Panc1 (cell line): ENCODE data around the gene CACNA2D3. TPM values are rescaled to one million over a fixed set of nuclear protein-coding genes. Genes with fewer than 3 reads are reported as not detected.

Experiments
- ATAC-seq: fragments of 200-7000 bp; cut with Tn5 transposase; 2 replicates; pipeline ENCODE4 v1.9.1; 2020; ENCODE audit warnings: mild to moderate bottlenecking, moderate library complexity
- BruUV-seq: library from RNA; stranded (reverse); fragments of 400-500 nt; replicated peaks from 2 replicates; lab custom pipeline; 2021; lab: Mats Ljungman, UMichigan
- CTCF ChIA-PET: fragments of 300-600 bp; sonication (Branson Sonifier 250); formaldehyde crosslinking; loops from one replicate; lab custom pipeline; 2022; ENCODE audit warnings: antibody characterized with exemption; lab: Charles Lee
- POLR2A ChIA-PET: fragments of 300-600 bp; sonication (Branson Sonifier 250); formaldehyde crosslinking; loops from one replicate; lab custom pipeline; 2022; ENCODE audit warnings: antibody characterized with exemption; lab: Charles Lee
- DNase-seq: peaks from one replicate; pipeline ENCODE4 v3.0.0-alpha.2; 2010; ENCODE audit warnings: low read depth, low spot score
- H3K27ac ChIP-seq: 2 replicates; pipeline ENCODE4 v1.5.1; 2011; ENCODE audit warnings: mild to moderate bottlenecking, low read length, inconsistent platforms
- H3K27me3 ChIP-seq: fragments of 200-500 bp; sonication (Bioruptor generic); 2 replicates; pipeline ENCODE4 v1.6.0; 2014; ENCODE audit warnings: low read length, inconsistent platforms; ENCODE audit not compliant: control insufficient read depth, insufficient read depth
- H3K36me3 ChIP-seq: fragments of 200-500 bp; sonication (Bioruptor generic); 2 replicates; pipeline ENCODE4 v1.5.1; 2014; ENCODE audit warnings: inconsistent platforms, mild to moderate bottlenecking, low read length, moderate library complexity; ENCODE audit not compliant: control insufficient read depth, insufficient read depth
- H3K4me1 ChIP-seq: 2 replicates; pipeline ENCODE4 v1.5.1; 2011; ENCODE audit warnings: inconsistent platforms, mild to moderate bottlenecking, low read length, moderate library complexity; ENCODE audit not compliant: control insufficient read depth, insufficient read depth
- H3K4me3 ChIP-seq, 2 experiments: 2 replicates each; pipeline ENCODE4 v1.5.1; 2011 to 2012; ENCODE audit warnings: low read depth in 2 of 2, low read length in 2 of 2, mild to moderate bottlenecking in 2 of 2, inconsistent platforms in 1 of 2, moderate library complexity in 1 of 2
- H3K9me3 ChIP-seq: fragments of 200-500 bp; sonication (Bioruptor generic); 2 replicates; pipeline ENCODE4 v1.5.1; 2014; ENCODE audit warnings: low read depth, mild to moderate bottlenecking, inconsistent platforms, low read length, moderate library complexity; ENCODE audit not compliant: control insufficient read depth, insufficient read depth
- POLR2AphosphoS5 ChIP-seq: IDR thresholded peaks from 2 replicates; pipeline ENCODE4 v1.6.1; 2012; ENCODE audit warnings: mild to moderate bottlenecking, low read depth, low read length, moderate library complexity
- SIN3A ChIP-seq: IDR thresholded peaks from 2 replicates; pipeline ENCODE4 v1.6.1; 2012; ENCODE audit warnings: low read depth, mild to moderate bottlenecking, low read length, moderate library complexity, borderline replicate concordance; ENCODE audit not compliant: insufficient read depth
- TCF7L2 ChIP-seq: IDR thresholded peaks from 2 replicates; pipeline ENCODE4 v1.6.1; 2011; ENCODE audit warnings: mild to moderate bottlenecking, low read depth, low read length, inconsistent platforms
- in situ Hi-C: cut with HindIII; loops from 2 replicates; pipeline ENCODE4 v1.10.0; 2016; ENCODE audit warnings: low sequenced_read_pairs, low pct_unique_long_range_greater_than_20kb
- intact Hi-C: fragments of 100-400 bp; cut with micrococcal nuclease; formaldehyde crosslinking; loops from one replicate; pipeline ENCODE4 v1.10.0; 2022; ENCODE audit not compliant: unreplicated experiment
- total RNA-seq: library from RNA; stranded (reverse); gene quantifications from one replicate; pipeline ENCODE4 v1.2.1, GENCODE V29; 2021; ENCODE audit not compliant: unreplicated experiment
- TF ChIP-seq, protein P1 (sequence below): fragments of 450-650 bp; IDR thresholded peaks from 2 replicates; pipeline ENCODE4 v1.5.1; 2017; ENCODE audit warnings: mild to moderate bottlenecking
- TF ChIP-seq, protein P2 (sequence below), 2 experiments: IDR thresholded peaks; 2 replicates each; pipeline ENCODE4 v1.6.1; 2011 to 2012; ENCODE audit warnings: low read depth in 2 of 2, control low read depth in 1 of 2, low read length in 1 of 2, mild to moderate bottlenecking in 1 of 2, moderate library complexity in 1 of 2; ENCODE audit not compliant: insufficient read depth in 1 of 2

The CACNA2D3 gene
- total RNA-seq, 1 experiment from 2014 or later, result 0.41 TPM

DNA sequence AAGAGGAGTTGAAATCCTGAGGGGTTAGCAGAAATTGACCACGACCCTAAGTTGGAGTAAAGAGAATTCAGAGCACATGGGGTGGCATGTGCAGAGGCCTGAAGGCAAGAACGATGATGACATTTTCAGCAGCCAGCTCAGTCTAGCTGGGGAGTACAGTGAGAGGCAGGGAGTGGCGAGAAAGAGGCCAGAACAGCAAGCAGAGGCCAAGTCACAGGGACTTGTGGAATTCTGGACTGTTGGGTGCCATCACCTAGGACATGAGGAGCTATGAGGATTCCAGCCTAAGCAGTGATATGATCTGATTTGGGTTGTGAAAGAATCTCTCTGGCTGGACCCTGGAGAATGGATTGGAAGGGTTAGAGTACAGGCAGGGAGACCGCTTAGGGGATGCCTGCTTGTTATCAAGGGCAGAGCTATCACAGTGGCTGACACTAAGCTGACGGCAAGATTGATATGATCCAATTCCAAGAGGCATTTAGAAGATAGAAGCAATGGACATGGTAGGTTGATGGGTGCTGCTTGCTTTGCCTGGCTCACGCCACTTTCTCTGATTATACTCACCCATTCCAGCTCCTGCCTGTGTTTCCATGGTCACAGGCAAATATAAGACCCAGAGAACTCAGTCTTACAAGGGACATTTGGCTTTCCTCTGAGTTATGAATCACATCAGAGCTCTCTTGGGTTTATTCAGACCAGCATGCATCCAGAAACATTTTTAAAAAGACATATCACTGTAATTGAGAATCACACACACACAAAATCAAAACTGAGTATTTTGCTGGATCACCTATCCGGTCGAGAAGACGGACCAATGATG, 739.1 kb downstream of the CACNA2D3 start:
- ATAC-seq (no peak), DNase-seq (no peak)
- no peaks in the 10 kb centered on the region for H3K36me3 ChIP-seq
- in situ Hi-C loops, result no loop called here
- BruUV-seq, result no TSS peak
- ChIA-PET POLR2A (no interaction called here), CTCF (no interaction called here)
- H3K4me1 ChIP-seq, result no peaks in the 10 kb centered on the region
- H3K9me3 ChIP-seq, result no peaks in the 10 kb centered on the region
- H3K4me3 ChIP-seq, result no peak overlapping the region
- TF ChIP-seq TCF7L2, result no peak
- TF ChIP-seq, protein P1, sequence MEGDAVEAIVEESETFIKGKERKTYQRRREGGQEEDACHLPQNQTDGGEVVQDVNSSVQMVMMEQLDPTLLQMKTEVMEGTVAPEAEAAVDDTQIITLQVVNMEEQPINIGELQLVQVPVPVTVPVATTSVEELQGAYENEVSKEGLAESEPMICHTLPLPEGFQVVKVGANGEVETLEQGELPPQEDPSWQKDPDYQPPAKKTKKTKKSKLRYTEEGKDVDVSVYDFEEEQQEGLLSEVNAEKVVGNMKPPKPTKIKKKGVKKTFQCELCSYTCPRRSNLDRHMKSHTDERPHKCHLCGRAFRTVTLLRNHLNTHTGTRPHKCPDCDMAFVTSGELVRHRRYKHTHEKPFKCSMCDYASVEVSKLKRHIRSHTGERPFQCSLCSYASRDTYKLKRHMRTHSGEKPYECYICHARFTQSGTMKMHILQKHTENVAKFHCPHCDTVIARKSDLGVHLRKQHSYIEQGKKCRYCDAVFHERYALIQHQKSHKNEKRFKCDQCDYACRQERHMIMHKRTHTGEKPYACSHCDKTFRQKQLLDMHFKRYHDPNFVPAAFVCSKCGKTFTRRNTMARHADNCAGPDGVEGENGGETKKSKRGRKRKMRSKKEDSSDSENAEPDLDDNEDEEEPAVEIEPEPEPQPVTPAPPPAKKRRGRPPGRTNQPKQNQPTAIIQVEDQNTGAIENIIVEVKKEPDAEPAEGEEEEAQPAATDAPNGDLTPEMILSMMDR, result no peak
- TF ChIP-seq, protein P2, sequence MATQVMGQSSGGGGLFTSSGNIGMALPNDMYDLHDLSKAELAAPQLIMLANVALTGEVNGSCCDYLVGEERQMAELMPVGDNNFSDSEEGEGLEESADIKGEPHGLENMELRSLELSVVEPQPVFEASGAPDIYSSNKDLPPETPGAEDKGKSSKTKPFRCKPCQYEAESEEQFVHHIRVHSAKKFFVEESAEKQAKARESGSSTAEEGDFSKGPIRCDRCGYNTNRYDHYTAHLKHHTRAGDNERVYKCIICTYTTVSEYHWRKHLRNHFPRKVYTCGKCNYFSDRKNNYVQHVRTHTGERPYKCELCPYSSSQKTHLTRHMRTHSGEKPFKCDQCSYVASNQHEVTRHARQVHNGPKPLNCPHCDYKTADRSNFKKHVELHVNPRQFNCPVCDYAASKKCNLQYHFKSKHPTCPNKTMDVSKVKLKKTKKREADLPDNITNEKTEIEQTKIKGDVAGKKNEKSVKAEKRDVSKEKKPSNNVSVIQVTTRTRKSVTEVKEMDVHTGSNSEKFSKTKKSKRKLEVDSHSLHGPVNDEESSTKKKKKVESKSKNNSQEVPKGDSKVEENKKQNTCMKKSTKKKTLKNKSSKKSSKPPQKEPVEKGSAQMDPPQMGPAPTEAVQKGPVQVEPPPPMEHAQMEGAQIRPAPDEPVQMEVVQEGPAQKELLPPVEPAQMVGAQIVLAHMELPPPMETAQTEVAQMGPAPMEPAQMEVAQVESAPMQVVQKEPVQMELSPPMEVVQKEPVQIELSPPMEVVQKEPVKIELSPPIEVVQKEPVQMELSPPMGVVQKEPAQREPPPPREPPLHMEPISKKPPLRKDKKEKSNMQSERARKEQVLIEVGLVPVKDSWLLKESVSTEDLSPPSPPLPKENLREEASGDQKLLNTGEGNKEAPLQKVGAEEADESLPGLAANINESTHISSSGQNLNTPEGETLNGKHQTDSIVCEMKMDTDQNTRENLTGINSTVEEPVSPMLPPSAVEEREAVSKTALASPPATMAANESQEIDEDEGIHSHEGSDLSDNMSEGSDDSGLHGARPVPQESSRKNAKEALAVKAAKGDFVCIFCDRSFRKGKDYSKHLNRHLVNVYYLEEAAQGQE (IDR thresholded peaks at IDR 0.05; ENCODE audit: insufficient read depth in 1 of 2, low read depth in 2 of 2, low read length in 1 of 2), result no peak
- no peak for TF ChIP-seq POLR2AphosphoS5
- no peak for TF ChIP-seq SIN3A
- H3K27me3 ChIP-seq, result no peaks in the 10 kb centered on the region
- intact Hi-C loops, result loop anchor here (10.0 kb wide), 1 partner anchor 623 kb away; the partner anchor contains the start of gene WNT5A
- H3K27ac ChIP-seq, result no peak overlapping the region

DNA sequence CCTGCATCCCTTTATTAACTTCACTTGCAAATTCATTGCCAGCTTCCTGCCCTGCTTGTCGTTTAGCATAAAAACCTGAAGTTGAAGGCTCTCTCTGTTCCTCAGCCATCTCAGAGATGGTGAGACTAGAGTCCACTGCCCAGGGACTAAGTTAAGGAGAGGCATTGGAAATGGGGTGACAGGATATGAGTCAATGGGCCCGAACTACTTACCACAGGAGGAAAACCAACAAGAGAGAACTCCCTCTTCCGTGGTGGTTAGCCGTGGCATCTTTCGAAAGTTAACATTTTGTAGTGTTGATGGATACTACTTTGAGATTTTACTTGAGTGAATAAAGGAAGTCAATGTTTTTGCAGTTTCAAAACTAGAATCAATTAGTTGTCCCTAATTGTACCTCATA, 740.2 kb downstream of the CACNA2D3 start:
- in situ Hi-C loops, result no loop called here
- no peaks in the 10 kb centered on the region for H3K9me3 ChIP-seq
- intact Hi-C loops, result loop anchor here (10.0 kb wide), 1 partner anchor 622 kb away; the partner anchor contains the start of gene WNT5A
- ATAC-seq (no peak), DNase-seq (no peak)
- ChIA-PET CTCF (no interaction called here), POLR2A (no interaction called here)
- H3K27me3 ChIP-seq, result no peaks in the 10 kb centered on the region
- H3K36me3 ChIP-seq, result no peaks in the 10 kb centered on the region
- TF ChIP-seq, protein P2 (IDR thresholded peaks at IDR 0.05; ENCODE audit: insufficient read depth in 1 of 2, low read depth in 2 of 2, low read length in 1 of 2), result no peak
- TF ChIP-seq POLR2AphosphoS5, result no peak
- TF ChIP-seq, protein P1, result no peak
- TF ChIP-seq SIN3A, result no peak
- no peak for TF ChIP-seq TCF7L2
- BruUV-seq, result no TSS peak
- no peaks in the 10 kb centered on the region for H3K4me1 ChIP-seq
- H3K4me3 ChIP-seq, result no peak overlapping the region
- H3K27ac ChIP-seq, result no peak overlapping the region
